Mucosa of rectum (tissue), 2 donors: ENCODE data around the gene CD81.

ENCODE experiments used
- H3K27ac ChIP-seq, 2 donors: one replicate each; pipeline ENCODE4 v1.7.0; 2013; ENCODE audit warnings: inconsistent platforms in 2 of 2, low read depth in 2 of 2, low read length in 2 of 2
- H3K27me3 ChIP-seq, 2 donors: one replicate each; pipeline ENCODE4 v1.7.0; 2013; ENCODE audit warnings: low read length in 2 of 2; ENCODE audit not compliant: control insufficient read depth in 2 of 2, insufficient read depth in 2 of 2
- H3K36me3 ChIP-seq, 2 donors: one replicate each; pipeline ENCODE4 v1.7.0; 2013; ENCODE audit warnings: low read length in 2 of 2; ENCODE audit not compliant: control insufficient read depth in 2 of 2, insufficient read depth in 2 of 2
- H3K4me1 ChIP-seq, 2 donors: one replicate each; pipeline ENCODE4 v1.7.0; 2013; ENCODE audit warnings: low read length in 2 of 2, mild to moderate bottlenecking in 1 of 2; ENCODE audit not compliant: control insufficient read depth in 2 of 2, insufficient read depth in 2 of 2
- H3K4me3 ChIP-seq, 2 donors: one replicate each; pipeline ENCODE4 v1.7.0; 2013; ENCODE audit warnings: low read length in 2 of 2
- H3K9ac ChIP-seq, 2 donors: one replicate each; pipeline ENCODE4 v1.7.0; 2013; ENCODE audit warnings: low read length in 2 of 2, low read depth in 1 of 2, mild to moderate bottlenecking in 1 of 2
- H3K9me3 ChIP-seq, 2 donors: one replicate each; pipeline ENCODE4 v1.7.0; 2013; ENCODE audit warnings: low read length in 2 of 2; ENCODE audit not compliant: control insufficient read depth in 2 of 2
- donor health status: healthy.
- donor health status: Normal muscosa, but diverticular disease.

The CD81 gene

DNA sequence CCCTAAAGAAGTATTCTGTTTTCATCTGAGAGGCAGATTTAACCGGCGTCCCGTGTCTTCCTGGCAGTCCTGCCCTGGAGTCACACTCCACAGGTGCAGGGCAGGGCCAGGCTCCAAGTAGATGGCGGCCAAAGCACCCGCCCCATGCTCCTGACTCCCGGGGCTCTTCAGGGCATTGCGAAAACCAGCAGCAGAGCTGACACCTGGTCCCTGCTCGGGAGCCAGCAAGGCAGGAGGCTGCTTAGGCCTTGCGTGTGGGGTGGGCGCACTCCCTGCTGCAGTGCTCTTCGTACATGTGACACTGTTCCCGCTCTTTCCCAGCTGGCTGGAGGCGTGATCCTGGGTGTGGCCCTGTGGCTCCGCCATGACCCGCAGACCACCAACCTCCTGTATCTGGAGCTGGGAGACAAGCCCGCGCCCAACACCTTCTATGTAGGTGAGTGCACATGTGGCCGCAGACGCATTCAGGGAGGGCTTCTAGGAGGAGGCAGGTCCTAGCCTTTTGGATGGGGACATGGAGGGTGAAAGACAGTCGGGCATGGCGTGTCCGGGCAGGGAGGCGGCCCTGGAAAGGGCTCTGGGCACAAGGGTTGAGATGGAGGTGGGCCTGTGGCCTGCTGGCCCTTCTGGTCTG is 13.1 kb downstream of the CD81 start:
- H3K9ac ChIP-seq = no peak overlapping the region
- peaks cover 16 to 46% of the 10 kb centered on the region in 2 donors for H3K4me1 ChIP-seq
- peak overlapping the region; percentile 55 to 80 for H3K27ac ChIP-seq
- H3K27me3 ChIP-seq = no peaks in the 10 kb centered on the region
- no peaks in the 10 kb centered on the region for H3K9me3 ChIP-seq
- H3K4me3 ChIP-seq = no peak overlapping the region
- H3K36me3 ChIP-seq = peaks cover 7 to 15% of the 10 kb centered on the region in 2 donors

DNA sequence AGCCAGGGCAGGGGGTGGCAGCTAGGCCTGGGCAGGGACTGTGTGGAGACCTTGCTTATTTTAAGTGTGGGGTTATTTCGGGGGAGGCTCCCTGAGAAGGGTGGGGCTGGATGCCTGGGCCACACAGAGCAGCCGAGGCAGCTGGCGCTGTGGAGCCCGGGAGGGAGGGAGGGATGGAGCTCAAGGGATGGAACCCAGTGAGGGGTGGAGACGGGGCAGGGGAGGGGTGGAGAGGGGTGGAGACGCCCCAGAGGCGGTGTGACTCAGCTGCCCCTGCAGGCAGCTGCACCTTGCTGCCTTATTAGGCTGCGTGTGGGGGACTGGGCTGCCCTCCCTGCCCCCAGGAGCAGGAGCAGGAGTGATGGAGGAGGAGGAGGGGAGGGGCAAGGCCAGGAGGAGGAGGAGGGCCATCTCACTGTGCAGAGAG is 13.6 kb downstream of the CD81 start:
- H3K9me3 ChIP-seq = no peaks in the 10 kb centered on the region
- peaks cover 9 to 18% of the 10 kb centered on the region in 2 donors for H3K36me3 ChIP-seq
- H3K4me1 ChIP-seq = peaks cover 15 to 44% of the 10 kb centered on the region in 2 donors
- no peaks in the 10 kb centered on the region for H3K27me3 ChIP-seq
- H3K4me3 ChIP-seq = no peak overlapping the region
- H3K27ac ChIP-seq = peak overlapping the region; percentile 55 to 80
- no peak overlapping the region for H3K9ac ChIP-seq

DNA sequence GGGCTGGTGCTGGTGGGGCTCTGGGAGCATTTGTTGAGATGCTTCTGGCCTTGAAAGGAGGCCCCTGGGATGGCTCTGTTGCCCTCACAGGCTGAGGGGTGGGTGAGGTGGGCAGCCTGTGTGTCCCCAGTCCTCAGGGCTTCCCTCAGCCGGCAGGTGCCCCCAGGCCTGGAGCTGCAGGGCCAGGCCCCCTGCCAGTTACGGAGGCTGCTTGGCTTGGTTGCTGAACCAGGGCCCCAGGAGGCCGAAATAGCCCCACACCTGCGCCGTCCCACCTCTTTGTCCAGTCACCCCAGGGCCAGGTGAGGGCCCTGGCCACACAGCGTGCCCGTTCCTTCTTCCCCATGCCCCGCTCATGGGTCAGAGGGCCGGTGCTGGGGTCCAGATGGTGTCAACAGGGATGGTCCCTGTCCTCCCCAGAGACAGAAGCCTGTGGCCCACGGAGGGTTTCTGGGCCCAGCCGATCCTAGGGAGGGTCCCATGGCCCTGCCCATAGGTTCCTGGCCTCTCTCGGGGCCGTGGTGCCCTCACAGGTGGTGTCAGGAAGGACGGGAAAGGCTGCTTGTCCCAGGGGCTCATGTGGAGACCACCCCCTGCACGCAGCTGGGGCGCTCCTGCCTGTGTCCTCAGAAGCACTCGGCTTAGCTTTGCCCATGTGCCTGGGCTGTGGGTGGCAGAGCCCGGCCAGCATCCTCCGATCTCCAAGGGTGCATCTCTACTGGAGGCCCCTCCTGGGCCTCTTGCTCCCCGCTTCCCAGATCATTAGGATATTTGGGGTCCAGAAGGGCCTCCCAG is 14.3 kb downstream of the CD81 start:
- Histone ChIP-seq H3K4me3 (no peak overlapping the region), H3K27ac (peak overlapping the region; percentile 39 to 80), H3K27me3 (no peaks in the 10 kb centered on the region), H3K9me3 (no peaks in the 10 kb centered on the region), H3K36me3 (peaks cover 8 to 21% of the 10 kb centered on the region in 2 donors), H3K9ac (no peak overlapping the region), H3K4me1 (peaks cover 13 to 38% of the 10 kb centered on the region in 2 donors)

DNA sequence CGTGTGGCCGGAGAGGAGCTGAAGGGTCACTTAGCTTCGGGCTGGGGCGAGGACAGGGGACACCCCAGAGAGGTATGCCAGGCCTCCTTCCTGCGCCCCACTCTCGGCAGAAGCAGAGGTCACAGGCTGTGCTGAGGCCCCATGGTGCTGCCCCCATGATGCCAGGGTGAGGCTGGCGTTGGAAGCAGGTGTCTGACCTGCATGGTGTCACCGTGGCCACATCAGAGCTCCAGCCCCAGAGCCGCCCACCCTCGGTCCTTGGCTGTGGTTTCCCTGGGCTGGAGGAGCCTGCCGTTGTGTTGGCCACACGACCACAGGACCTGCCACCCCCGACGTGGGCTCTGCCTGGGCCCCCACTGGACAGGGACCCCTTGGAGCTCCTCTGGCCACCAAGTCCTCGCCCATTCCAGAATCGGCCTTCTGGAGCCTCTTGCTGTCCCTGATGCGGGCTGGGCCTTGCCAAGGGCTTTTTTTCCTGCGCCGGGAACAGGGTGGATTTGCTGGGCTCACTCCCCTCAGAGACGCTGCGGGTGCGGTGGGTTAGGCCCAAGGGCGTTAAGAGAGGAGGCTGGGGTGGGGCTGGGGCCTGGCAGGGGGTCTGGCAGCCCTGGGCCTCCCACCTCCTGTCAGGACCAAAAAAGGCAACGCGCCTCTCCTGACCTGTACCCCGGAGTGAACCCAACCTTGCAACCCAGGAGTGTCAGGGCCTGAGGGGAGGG is 15.3 kb downstream of the CD81 start:
- H3K27ac ChIP-seq = no peak overlapping the region

DNA sequence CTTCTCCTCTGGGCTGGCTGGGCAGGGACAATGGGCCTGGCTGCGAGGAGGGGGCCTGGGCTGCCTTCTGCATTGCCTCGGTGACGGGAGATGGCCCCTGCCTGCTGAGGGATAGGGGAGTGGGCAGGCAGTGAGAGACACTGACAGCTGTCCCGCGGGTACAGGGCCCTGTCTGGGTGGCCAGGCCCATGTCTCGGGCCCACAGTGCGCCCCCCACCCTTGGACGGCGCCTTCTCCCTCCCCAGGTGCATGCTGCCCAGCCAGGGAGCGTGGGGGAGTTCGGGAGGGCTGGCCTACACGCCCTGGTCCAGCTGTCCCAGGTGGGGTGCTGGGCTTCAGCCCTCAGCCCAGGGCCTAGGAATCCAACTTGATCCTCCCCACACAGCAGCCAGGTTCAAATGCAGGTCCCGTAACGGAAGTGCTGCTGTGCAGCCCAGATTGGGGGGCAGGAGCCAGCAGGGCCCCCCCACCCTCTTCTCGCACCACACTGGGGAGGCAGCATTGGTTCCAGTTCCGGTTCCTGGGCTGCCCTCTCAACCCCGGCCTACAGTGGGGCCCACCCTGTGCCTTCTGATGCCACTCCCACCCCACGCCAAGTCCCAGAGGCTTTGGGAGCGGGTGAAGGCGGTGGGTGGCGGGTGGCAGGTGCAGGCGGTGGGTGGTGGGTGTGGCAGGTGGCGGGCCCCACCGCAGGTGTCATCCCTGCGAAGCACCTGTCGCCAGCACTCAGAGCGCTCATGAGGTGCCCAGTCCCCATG is 16.2 kb downstream of the CD81 start:
- H3K4me1 ChIP-seq = peaks cover 9 to 20% of the 10 kb centered on the region in 2 donors
- no peaks in the 10 kb centered on the region for H3K9me3 ChIP-seq
- no peaks in the 10 kb centered on the region for H3K27me3 ChIP-seq
- H3K27ac ChIP-seq = no peak overlapping the region
- peaks cover 10 to 21% of the 10 kb centered on the region in 2 donors for H3K36me3 ChIP-seq
- H3K4me3 ChIP-seq = no peak overlapping the region
- H3K9ac ChIP-seq = no peak overlapping the region

More for the DNA sequence above, 15.3 kb downstream of the CD81 start:
- H3K9ac ChIP-seq = no peak overlapping the region
- no peaks in the 10 kb centered on the region for H3K9me3 ChIP-seq
- H3K4me3 ChIP-seq = no peak overlapping the region
- H3K4me1 ChIP-seq = peaks cover 9 to 29% of the 10 kb centered on the region in 2 donors
- no peaks in the 10 kb centered on the region for H3K27me3 ChIP-seq
- peaks cover 10 to 21% of the 10 kb centered on the region in 2 donors for H3K36me3 ChIP-seq

DNA sequence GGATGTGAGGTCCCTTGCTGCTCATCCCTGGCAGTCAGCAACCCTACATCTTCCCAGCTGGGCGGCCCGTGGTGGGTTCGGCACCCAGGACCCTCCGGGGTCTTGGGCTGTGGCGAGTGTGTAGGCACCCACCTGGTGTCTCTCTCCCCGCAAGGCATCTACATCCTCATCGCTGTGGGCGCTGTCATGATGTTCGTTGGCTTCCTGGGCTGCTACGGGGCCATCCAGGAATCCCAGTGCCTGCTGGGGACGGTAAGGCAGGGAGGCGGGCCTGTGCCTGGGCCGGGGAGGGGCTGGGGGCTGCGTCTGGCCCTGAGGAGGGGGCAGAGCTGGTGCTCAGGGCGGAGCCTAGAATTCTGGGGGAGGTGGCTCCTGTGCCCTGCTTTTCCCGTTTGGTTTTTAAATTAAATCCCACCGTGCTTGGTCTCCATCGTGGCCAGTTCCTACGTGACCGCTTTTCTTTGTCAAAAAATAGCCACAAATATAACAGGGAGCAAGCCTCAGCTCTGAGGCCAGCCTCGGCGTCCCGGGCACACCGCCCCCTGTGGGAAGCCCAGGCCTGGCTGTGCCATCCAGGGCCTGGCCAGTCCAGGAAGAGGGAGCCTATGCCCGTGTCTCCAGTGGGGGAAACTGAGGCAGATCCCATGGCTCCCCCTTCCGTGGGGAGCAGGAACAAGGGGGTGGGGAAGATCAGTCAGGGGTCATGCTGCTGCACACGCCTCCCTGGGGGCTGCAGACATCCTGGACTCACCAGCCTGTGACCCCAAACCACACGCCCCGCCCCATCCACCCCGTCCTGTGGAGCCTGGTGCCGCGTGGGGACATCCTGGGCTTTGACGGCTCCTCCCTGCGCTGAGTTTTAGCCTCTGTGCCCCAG is 17.1 kb downstream of the CD81 start:
- peaks cover 10 to 21% of the 10 kb centered on the region in 2 donors for H3K36me3 ChIP-seq
- H3K27ac ChIP-seq = peak overlapping the region in 1 of 2 donors; percentile 9
- H3K4me1 ChIP-seq = peaks cover 10 to 18% of the 10 kb centered on the region in 2 donors

DNA sequence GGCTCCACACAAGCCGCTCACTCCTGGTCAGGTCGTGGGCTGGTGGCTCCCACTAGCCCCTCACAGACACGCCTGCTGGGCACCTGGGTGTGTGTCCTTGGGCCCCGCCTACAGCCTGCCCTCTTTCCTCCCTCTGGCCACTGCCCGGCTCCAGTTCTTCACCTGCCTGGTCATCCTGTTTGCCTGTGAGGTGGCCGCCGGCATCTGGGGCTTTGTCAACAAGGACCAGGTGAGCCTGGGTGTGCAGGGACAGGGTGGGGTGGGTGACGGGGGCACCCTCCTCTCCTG is 17.7 kb downstream of the CD81 start:
- Histone ChIP-seq H3K27me3 (no peaks in the 10 kb centered on the region), H3K36me3 (peaks cover 10 to 21% of the 10 kb centered on the region in 2 donors), H3K4me3 (no peak overlapping the region), H3K9ac (no peak overlapping the region), H3K4me1 (peaks cover 11 to 18% of the 10 kb centered on the region in 2 donors), H3K9me3 (no peaks in the 10 kb centered on the region), H3K27ac (no peak overlapping the region)

More for the DNA sequence above, 17.1 kb downstream of the CD81 start:
- Histone ChIP-seq H3K9ac (no peak overlapping the region), H3K27me3 (no peaks in the 10 kb centered on the region), H3K4me3 (no peak overlapping the region), H3K9me3 (no peaks in the 10 kb centered on the region)

DNA sequence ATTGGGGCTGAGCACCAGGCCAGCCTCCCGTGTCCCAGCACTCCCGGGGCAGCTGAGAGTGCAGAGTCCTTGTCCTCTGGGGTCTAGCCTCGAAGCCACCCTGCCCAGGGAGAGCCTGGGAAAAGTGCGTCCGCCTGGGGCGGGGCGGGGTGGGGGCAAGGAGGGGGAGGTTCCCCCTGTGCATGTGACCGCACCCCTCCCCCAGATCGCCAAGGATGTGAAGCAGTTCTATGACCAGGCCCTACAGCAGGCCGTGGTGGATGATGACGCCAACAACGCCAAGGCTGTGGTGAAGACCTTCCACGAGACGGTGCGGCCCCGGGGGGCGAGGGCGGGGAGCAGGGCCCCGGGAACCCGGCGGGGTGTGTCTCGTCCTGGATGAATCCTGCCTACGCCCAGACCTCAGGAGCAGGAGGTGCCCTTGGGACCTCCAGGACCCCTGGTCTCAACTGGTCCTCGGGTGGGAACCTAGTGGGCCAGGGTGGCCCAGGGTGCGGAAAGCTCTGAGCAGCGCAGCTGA is 18.2 kb downstream of the CD81 start:
- Histone ChIP-seq H3K4me3 (no peak overlapping the region), H3K27me3 (no peaks in the 10 kb centered on the region), H3K27ac (no peak overlapping the region), H3K36me3 (peaks cover 10 to 21% of the 10 kb centered on the region in 2 donors), H3K4me1 (peaks cover 12 to 18% of the 10 kb centered on the region in 2 donors), H3K9me3 (no peaks in the 10 kb centered on the region), H3K9ac (no peak overlapping the region)

DNA sequence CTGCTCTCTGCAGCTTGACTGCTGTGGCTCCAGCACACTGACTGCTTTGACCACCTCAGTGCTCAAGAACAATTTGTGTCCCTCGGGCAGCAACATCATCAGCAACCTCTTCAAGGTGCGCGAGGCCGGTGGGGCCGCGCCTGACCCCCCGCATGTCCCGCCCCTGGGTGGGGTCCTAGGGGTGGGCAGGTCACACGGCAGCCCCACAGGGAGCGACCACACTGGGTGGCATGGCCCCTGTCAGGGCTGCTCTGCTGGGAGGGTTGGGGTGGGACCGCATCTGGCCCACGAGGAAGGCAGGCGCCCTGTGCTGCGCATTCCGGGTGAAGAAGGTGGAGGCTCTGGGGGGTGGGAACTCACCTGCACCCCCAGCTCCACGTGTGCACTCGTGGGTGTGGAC is 18.7 kb downstream of the CD81 start:
- Histone ChIP-seq H3K4me3 (no peak overlapping the region), H3K9ac (no peak overlapping the region), H3K9me3 (no peaks in the 10 kb centered on the region), H3K4me1 (peaks cover 12 to 15% of the 10 kb centered on the region in 2 donors), H3K36me3 (peaks cover 10 to 21% of the 10 kb centered on the region in 2 donors), H3K27me3 (no peaks in the 10 kb centered on the region), H3K27ac (no peak overlapping the region)
